CD14-positive monocyte (primary cell): Measurements from ENCODE around the gene TSHZ2. TPM values are rescaled to one million over a fixed set of nuclear protein-coding genes. Genes with fewer than 3 reads are reported as not detected.

ENCODE experiments used
- DNase-seq, 3 donors: peaks; one replicate each; pipeline ENCODE4 v3.0.0-alpha.2; 2011 to 2022
- H2AFZ ChIP-seq: 2 replicates; pipeline ENCODE4 v1.6.0; 2012; ENCODE audit warnings: mild to moderate bottlenecking, low read depth, low read length, inconsistent platforms; ENCODE audit not compliant: insufficient read depth, poor library complexity, severe bottlenecking
- H3K27ac ChIP-seq, 2 donors: 1 replicate in 1 of 2; 2 replicates in 1 of 2; pipeline ENCODE4 v1.5.1; 2012 to 2013; ENCODE audit warnings: low read length in 2 of 2, control low read depth in 1 of 2, inconsistent platforms in 1 of 2, low read depth in 1 of 2, mild to moderate bottlenecking in 1 of 2
- H3K27me3 ChIP-seq, 2 donors: one replicate each; pipeline versions ENCODE4 v1.6.0 to v1.6.1; 2011 to 2013; ENCODE audit warnings: low read length in 2 of 2; ENCODE audit not compliant: control insufficient read depth in 2 of 2, insufficient read depth in 2 of 2
- H3K36me3 ChIP-seq, 2 donors: replicated peaks in 1 of 2; 1 replicate in 1 of 2; 2 replicates in 1 of 2; pipeline versions ENCODE4 v1.5.1 to v1.6.1; 2012 to 2013; ENCODE audit warnings: low read length in 2 of 2, control low read depth in 1 of 2, inconsistent platforms in 1 of 2, mild to moderate bottlenecking in 1 of 2; ENCODE audit not compliant: insufficient read depth in 2 of 2, control insufficient read depth in 1 of 2
- H3K4me1 ChIP-seq, 2 donors: 1 replicate in 1 of 2; 2 replicates in 1 of 2; pipeline versions ENCODE4 v1.5.1 to v1.6.1; 2012 to 2013; ENCODE audit warnings: low read length in 2 of 2, control low read depth in 1 of 2, inconsistent platforms in 1 of 2, mild to moderate bottlenecking in 1 of 2, moderate library complexity in 1 of 2; ENCODE audit not compliant: insufficient read depth in 2 of 2, control insufficient read depth in 1 of 2
- H3K4me2 ChIP-seq: replicated peaks from 2 replicates; pipeline ENCODE3; 2012; ENCODE audit warnings: low read length, moderate library complexity, mild to moderate bottlenecking; ENCODE audit not compliant: poor library complexity, severe bottlenecking; ENCODE audit errors: extremely low read depth
- H3K4me3 ChIP-seq, 3 experiments: fragments of 200-600 bp in 1 of 3; sonication (generic) in 1 of 3; replicated peaks in 1 of 3; 1 replicate in 2 of 3; 2 replicates in 1 of 3; pipeline ENCODE4 v1.5.1; 2011 to 2013; ENCODE audit warnings: low read length in 3 of 3, mild to moderate bottlenecking in 3 of 3, control low read depth in 2 of 3, low read depth in 2 of 3, inconsistent platforms in 1 of 3, moderate library complexity in 1 of 3
- H3K79me2 ChIP-seq: 2 replicates; pipeline ENCODE4 v1.6.0; 2012; ENCODE audit warnings: mild to moderate bottlenecking, control low read depth, inconsistent platforms, low read length, moderate library complexity; ENCODE audit not compliant: insufficient read depth
- H3K9ac ChIP-seq: 2 replicates; pipeline ENCODE4 v1.6.0; 2017; ENCODE audit warnings: low read length, mild to moderate bottlenecking; ENCODE audit not compliant: insufficient read depth, poor library complexity, severe bottlenecking
- H3K9me3 ChIP-seq, 2 donors: replicated peaks in 1 of 2; 1 replicate in 1 of 2; 2 replicates in 1 of 2; pipeline versions ENCODE4 v1.5.1 to v1.6.1; 2012 to 2013; ENCODE audit warnings: low read length in 2 of 2, control low read depth in 1 of 2; ENCODE audit not compliant: control insufficient read depth in 1 of 2, insufficient read depth in 1 of 2
- H4K20me1 ChIP-seq: 2 replicates; pipeline ENCODE4 v1.6.0; 2012; ENCODE audit warnings: mild to moderate bottlenecking, low read length, control low read depth, moderate library complexity; ENCODE audit not compliant: insufficient read depth
- H3K27ac Mint-ChIP-seq, 7 donors: one replicate each; pipeline ENCODE4 v1.8.0; 2020; ENCODE audit warnings: mild to moderate bottlenecking in 7 of 7, mixed read lengths in 7 of 7, moderate library complexity in 6 of 7, inconsistent platforms in 2 of 7
- H3K27me3 Mint-ChIP-seq, 3 donors: one replicate each; pipeline ENCODE4 v1.8.0; 2021 to 2022; ENCODE audit warnings: low read depth in 3 of 3, mild to moderate bottlenecking in 3 of 3, mixed read lengths in 3 of 3, moderate library complexity in 3 of 3, inconsistent platforms in 1 of 3
- H3K36me3 Mint-ChIP-seq, 2 donors: one replicate each; pipeline ENCODE4 v1.8.0; 2020; ENCODE audit warnings: mixed read lengths in 2 of 2, inconsistent platforms in 1 of 2, mild to moderate bottlenecking in 1 of 2
- H3K4me1 Mint-ChIP-seq: one replicate; pipeline ENCODE4 v1.8.0; 2020; ENCODE audit warnings: mild to moderate bottlenecking, mixed read lengths
- H3K4me3 Mint-ChIP-seq, 2 donors: one replicate each; pipeline ENCODE4 v1.8.0; 2020; ENCODE audit warnings: mild to moderate bottlenecking in 2 of 2, mixed read lengths in 2 of 2, moderate library complexity in 1 of 2
- H3K9me3 Mint-ChIP-seq, 7 donors: one replicate each; pipeline ENCODE4 v1.8.0; 2020 to 2022; ENCODE audit warnings: mixed read lengths in 7 of 7, mild to moderate bottlenecking in 6 of 7, moderate library complexity in 6 of 7, inconsistent platforms in 2 of 7
- CTCF ChIP-seq: fragments of 200-600 bp; IDR thresholded peaks from one replicate; pipeline ENCODE4 v1.8.0; 2022; ENCODE audit warnings: antibody characterized with exemption, mild to moderate bottlenecking
- WGBS: methylation state at CpG from one replicate; pipeline ENCODE4 v1.1.5; 2013; ENCODE audit warnings: missing lambda C conversion rate; ENCODE audit not compliant: insufficient coverage; 5-methylcytosine and 5-hydroxymethylcytosine counted together
- intact Hi-C, 2 donors: fragments of 100-400 bp; cut with micrococcal nuclease; formaldehyde crosslinking; loops; one replicate each; pipeline versions ENCODE4 v1.15.0 to v1.15.1; 2023
- polyA plus RNA-seq, 3 donors: library from polyadenylated mRNA; depleted of rRNA in 1 of 3; unstranded in 2 of 3; stranded (reverse) in 1 of 3; fragments of 300-500 nt in 2 of 3; fragments of >200 nt in 1 of 3; fragmentation: Illumina TruSeq in 2 of 3; gene quantifications; 1 replicate in 2 of 3; 2 replicates in 1 of 3; pipeline ENCODE4 v1.2.3, GENCODE V29; 2012 to 2021

TSHZ2 gene
- polyA plus RNA-seq, 3 donors: not detected

GRCh38 chr20:53068241-53068640 lies 96.1 kb downstream of the TSHZ2 start:
- peaks cover 3 to 6% (median 4%) of the 10 kb centered on the region in 3 donors for H3K27me3 Mint-ChIP-seq
- Histone ChIP-seq H3K79me2 (no peaks in the 10 kb centered on the region), H3K9me3 (no peaks in the 10 kb centered on the region), H3K27me3 (peaks cover 0 to 3% of the 10 kb centered on the region in 2 donors), H3K4me3 (no peak overlapping the region), H3K4me1 (no peaks in the 10 kb centered on the region), H2AFZ (no peak overlapping the region), H3K36me3 (no peaks in the 10 kb centered on the region), H3K9ac (no peak overlapping the region), H4K20me1 (no peaks in the 10 kb centered on the region), H3K27ac (no peak overlapping the region), H3K4me2 (no peak overlapping the region)
- TF ChIP-seq CTCF: no peak
- no peaks in the 10 kb centered on the region for H3K4me1 Mint-ChIP-seq
- H3K27ac Mint-ChIP-seq: no peak overlapping the region
- intact Hi-C loops: no loop called here
- no peaks in the 10 kb centered on the region for H3K36me3 Mint-ChIP-seq
- no peak for DNase-seq
- peaks cover 0 to 2% (median 1%) of the 10 kb centered on the region in 7 donors for H3K9me3 Mint-ChIP-seq
- H3K4me3 Mint-ChIP-seq: no peak overlapping the region
- WGBS: 100% methylated on average over 1 of the region's 3 CpGs

GRCh38 chr20:53069132-53069531 lies 97.0 kb downstream of the TSHZ2 start:
- H3K9me3 Mint-ChIP-seq: peaks cover 0 to 2% (median 0%) of the 10 kb centered on the region in 7 donors
- TF ChIP-seq CTCF: no peak
- H3K27ac Mint-ChIP-seq: no peak overlapping the region
- Histone ChIP-seq H4K20me1 (no peaks in the 10 kb centered on the region), H3K27me3 (peaks cover 0 to 3% of the 10 kb centered on the region in 2 donors), H3K36me3 (no peaks in the 10 kb centered on the region), H3K4me2 (no peak overlapping the region), H3K4me3 (no peak overlapping the region), H3K27ac (no peak overlapping the region), H3K4me1 (no peaks in the 10 kb centered on the region), H3K9ac (no peak overlapping the region), H3K79me2 (no peaks in the 10 kb centered on the region), H3K9me3 (no peaks in the 10 kb centered on the region), H2AFZ (no peak overlapping the region)
- WGBS: no CpG with 5 or more reads among the region's 7 CpGs
- no peaks in the 10 kb centered on the region for H3K36me3 Mint-ChIP-seq
- no peaks in the 10 kb centered on the region for H3K4me1 Mint-ChIP-seq
- H3K4me3 Mint-ChIP-seq: no peak overlapping the region
- DNase-seq: no peak
- peaks cover 3 to 6% (median 4%) of the 10 kb centered on the region in 3 donors for H3K27me3 Mint-ChIP-seq
- intact Hi-C loops: no loop called here
